ENCODE data around the gene TEX264. TPM values are rescaled to one million over a fixed set of nuclear protein-coding genes. Genes with fewer than 3 reads are reported as not detected.

The TEX264 gene
- total RNA-seq, 1 donor from 2014 or later = 28.2 TPM

GRCh38 chr3:51670053-51670822, 814 bp upstream of the TEX264 start:
- peak overlapping the region; percentile 96 for H3K4me2 ChIP-seq (ENCODE audit: low read length)
- no peak overlapping the region for H3K27ac Mint-ChIP-seq (ENCODE audit: unreplicated experiment)
- H3K27me3 Mint-ChIP-seq (ENCODE audit: low read depth, unreplicated experiment) = no peaks in the 10 kb centered on the region
- peaks cover 35% of the 10 kb centered on the region for H4K20me1 ChIP-seq (ENCODE audit: insufficient read depth, low read length)
- H3K79me2 ChIP-seq (ENCODE audit: insufficient read depth, low read length) = peaks cover 7% of the 10 kb centered on the region
- DNase-seq (ENCODE audit: low read depth) = no peak
- no peaks in the 10 kb centered on the region for H3K27me3 ChIP-seq (ENCODE audit: insufficient read depth, low read length)
- H3K4me3 ChIP-seq (ENCODE audit: insufficient read depth, low read depth, low read length) = peak overlapping the region; percentile 88
- H3K4me3 Mint-ChIP-seq (ENCODE audit: unreplicated experiment) = peak overlapping the region; percentile 71
- peaks cover 22% of the 10 kb centered on the region for H3K4me1 Mint-ChIP-seq (ENCODE audit: low read depth, unreplicated experiment)
- H3K4me1 ChIP-seq (ENCODE audit: insufficient read depth, low read length) = peaks cover 18% of the 10 kb centered on the region
- H2AFZ ChIP-seq (ENCODE audit: low read depth, low read length) = no peak overlapping the region
- H3K36me3 ChIP-seq (ENCODE audit: insufficient read depth, low read length) = peaks cover 3% of the 10 kb centered on the region
- no peaks in the 10 kb centered on the region for H3K9me3 Mint-ChIP-seq (ENCODE audit: unreplicated experiment)
- H3K36me3 Mint-ChIP-seq (ENCODE audit: low read depth, unreplicated experiment) = peaks cover 8% of the 10 kb centered on the region
- FAIRE-seq = no peak
- no peak for TF ChIP-seq CTCF (IDR thresholded peaks at IDR 0.05; ENCODE audit: insufficient read depth, low read depth, low read length)
- TF ChIP-seq EZH2 (IDR thresholded peaks at IDR 0.05; ENCODE audit: insufficient read depth, low read length) = no peak
- H3K9me3 ChIP-seq (ENCODE audit: insufficient read depth, low read depth, low read length) = no peaks in the 10 kb centered on the region
- H3K27ac ChIP-seq (ENCODE audit: low read depth, low read length) = peak overlapping the region; percentile 30
- peak overlapping the region; percentile 91 for H3K9ac ChIP-seq (ENCODE audit: low read length)

DNA sequence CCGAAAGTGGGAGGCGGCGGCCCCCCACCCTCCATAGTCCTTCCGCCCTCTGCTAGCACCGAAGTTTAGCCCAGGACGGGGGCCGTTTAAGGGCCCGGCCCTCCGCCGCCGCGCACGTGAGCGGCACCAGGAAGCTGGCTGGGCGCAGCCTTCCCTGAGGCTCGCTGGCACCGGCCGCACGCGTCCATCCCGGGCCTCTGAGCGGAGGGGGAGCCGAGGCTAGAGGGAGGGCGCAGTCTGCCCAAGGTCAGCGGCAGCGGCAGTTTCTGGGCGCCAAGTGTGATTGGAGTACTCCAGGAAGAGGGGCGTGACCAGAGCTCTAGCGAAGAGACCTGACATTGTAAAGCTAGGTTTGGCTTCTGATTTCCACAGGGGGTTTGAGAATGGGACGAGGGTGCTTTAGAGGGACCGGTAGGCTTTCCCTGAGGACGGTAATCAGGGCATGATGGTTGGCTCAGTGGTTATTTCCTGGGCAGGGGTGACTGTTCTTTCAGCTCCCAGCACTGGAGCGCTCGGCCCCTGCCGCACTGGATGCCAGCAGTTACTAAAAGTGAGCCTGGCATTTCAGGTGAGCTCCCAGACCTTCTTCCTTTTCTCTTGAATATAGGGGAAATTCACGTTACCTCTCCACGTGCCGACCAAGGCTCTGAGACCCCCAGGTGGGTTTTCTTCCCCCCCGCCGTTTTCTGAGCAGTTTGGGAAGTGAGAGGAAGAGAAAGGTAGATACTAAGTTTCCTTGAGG, 853 bp downstream of the TEX264 start:
- Histone ChIP-seq H3K27ac (ENCODE audit: low read depth, low read length) (peak overlapping the region; percentile 62), H3K36me3 (ENCODE audit: insufficient read depth, low read length) (no peaks in the 10 kb centered on the region), H2AFZ (ENCODE audit: low read depth, low read length) (peak overlapping the region; percentile 94), H3K9ac (ENCODE audit: low read length) (peak overlapping the region; percentile 91), H3K27me3 (ENCODE audit: insufficient read depth, low read length) (no peaks in the 10 kb centered on the region), H3K4me3 (ENCODE audit: insufficient read depth, low read depth, low read length) (peak overlapping the region; percentile 88), H3K79me2 (ENCODE audit: insufficient read depth, low read length) (peaks cover 13% of the 10 kb centered on the region), H3K4me2 (ENCODE audit: low read length) (peak overlapping the region; percentile 96), H3K9me3 (ENCODE audit: insufficient read depth, low read depth, low read length) (no peaks in the 10 kb centered on the region), H3K4me1 (ENCODE audit: insufficient read depth, low read length) (peaks cover 22% of the 10 kb centered on the region), H4K20me1 (ENCODE audit: insufficient read depth, low read length) (peaks cover 49% of the 10 kb centered on the region)
- DNase-seq (ENCODE audit: low read depth) (peak; percentile 42), FAIRE-seq (no peak)
- H3K4me1 Mint-ChIP-seq (ENCODE audit: low read depth, unreplicated experiment) = peaks cover 22% of the 10 kb centered on the region
- H3K27ac Mint-ChIP-seq (ENCODE audit: unreplicated experiment) = peak overlapping the region; percentile 80
- H3K27me3 Mint-ChIP-seq (ENCODE audit: low read depth, unreplicated experiment) = no peaks in the 10 kb centered on the region
- TF ChIP-seq CTCF (IDR thresholded peaks at IDR 0.05; ENCODE audit: insufficient read depth, low read depth, low read length) (no peak), EZH2 (IDR thresholded peaks at IDR 0.05; ENCODE audit: insufficient read depth, low read length) (no peak)
- H3K36me3 Mint-ChIP-seq (ENCODE audit: low read depth, unreplicated experiment) = peaks cover 10% of the 10 kb centered on the region
- H3K9me3 Mint-ChIP-seq (ENCODE audit: unreplicated experiment) = no peaks in the 10 kb centered on the region
- peak overlapping the region; percentile 86 for H3K4me3 Mint-ChIP-seq (ENCODE audit: unreplicated experiment)
